Liver (tissue), 9 donors: ENCODE results near the gene CTBP1. TPM values are rescaled to one million over a fixed set of nuclear protein-coding genes. Genes with fewer than 3 reads are reported as not detected.

Source experiments
- DNase-seq: peaks from one replicate; pipeline ENCODE4 v3.0.0-alpha.2; 2017; ENCODE audit warnings: low spot score
- H3K27ac ChIP-seq, 2 donors: one replicate each; pipeline ENCODE4 v1.7.0; 2013; ENCODE audit warnings: inconsistent platforms in 2 of 2, low read length in 2 of 2, control low read depth in 1 of 2, low read depth in 1 of 2, mild to moderate bottlenecking in 1 of 2
- H3K27me3 ChIP-seq, 4 donors: one replicate each; pipeline versions ENCODE4 v1.6.1 to v1.7.0; 2013; ENCODE audit warnings: low read length in 3 of 4, inconsistent platforms in 1 of 4, mild to moderate bottlenecking in 1 of 4, moderate library complexity in 1 of 4; ENCODE audit not compliant: control insufficient read depth in 4 of 4, insufficient read depth in 4 of 4
- H3K36me3 ChIP-seq, 4 donors: one replicate each; pipeline versions ENCODE4 v1.6.1 to v1.7.0; 2013; ENCODE audit warnings: low read length in 3 of 4, mild to moderate bottlenecking in 3 of 4, low read depth in 1 of 4, moderate library complexity in 1 of 4; ENCODE audit not compliant: control insufficient read depth in 4 of 4, insufficient read depth in 3 of 4
- H3K4me1 ChIP-seq, 4 donors: one replicate each; pipeline versions ENCODE4 v1.6.1 to v1.7.0; 2013; ENCODE audit warnings: low read length in 3 of 4, mild to moderate bottlenecking in 3 of 4, moderate library complexity in 1 of 4; ENCODE audit not compliant: control insufficient read depth in 4 of 4, insufficient read depth in 4 of 4
- H3K4me3 ChIP-seq, 3 donors: one replicate each; pipeline versions ENCODE4 v1.6.1 to v1.7.0; 2013; ENCODE audit warnings: low read length in 3 of 3, control low read depth in 1 of 3, low read depth in 1 of 3, mild to moderate bottlenecking in 1 of 3
- H3K9ac ChIP-seq, 2 donors: one replicate each; pipeline ENCODE4 v1.7.0; 2013; ENCODE audit warnings: low read length in 2 of 2, mild to moderate bottlenecking in 2 of 2, moderate library complexity in 2 of 2, control low read depth in 1 of 2, low read depth in 1 of 2
- H3K9me3 ChIP-seq, 4 donors: one replicate each; pipeline versions ENCODE4 v1.6.1 to v1.7.0; 2013; ENCODE audit warnings: low read length in 3 of 4; ENCODE audit not compliant: control insufficient read depth in 4 of 4
- EGR1 ChIP-seq, 2 donors: IDR thresholded peaks; 2 replicates each; pipeline ENCODE4 v1.6.1; 2016 to 2018; ENCODE audit warnings: antibody characterized with exemption in 2 of 2, low read depth in 2 of 2
- FOXA1 ChIP-seq: IDR thresholded peaks from 2 replicates; pipeline ENCODE4 v1.6.1; 2016; ENCODE audit warnings: antibody characterized with exemption
- FOXA2 ChIP-seq: IDR thresholded peaks from 2 replicates; pipeline ENCODE4 v1.6.1; 2016; ENCODE audit warnings: antibody characterized with exemption
- GABPA ChIP-seq, 2 donors: IDR thresholded peaks in 1 of 2; conservative IDR thresholded peaks in 1 of 2; 2 replicates each; pipeline ENCODE4 v1.6.1; 2016; ENCODE audit warnings: antibody characterized with exemption in 2 of 2, mild to moderate bottlenecking in 1 of 2, moderate library complexity in 1 of 2
- HNF4A ChIP-seq, 2 donors: conservative IDR thresholded peaks; 2 replicates each; pipeline ENCODE4 v1.6.1; 2016; ENCODE audit warnings: antibody characterized with exemption in 2 of 2, mild to moderate bottlenecking in 2 of 2
- HNF4G ChIP-seq: IDR thresholded peaks from 2 replicates; pipeline ENCODE4 v1.6.1; 2016; ENCODE audit warnings: antibody characterized with exemption
- JUND ChIP-seq, 2 donors: IDR thresholded peaks; 2 replicates each; pipeline ENCODE4 v1.6.1; 2016; ENCODE audit warnings: antibody characterized with exemption in 2 of 2
- MAX ChIP-seq: IDR thresholded peaks from 2 replicates; pipeline ENCODE4 v1.6.1; 2016; ENCODE audit warnings: antibody characterized with exemption
- NR2F2 ChIP-seq: IDR thresholded peaks from 2 replicates; pipeline ENCODE4 v1.6.1; 2016; ENCODE audit warnings: antibody characterized with exemption
- RAD21 ChIP-seq, 2 donors: IDR thresholded peaks; 2 replicates each; pipeline ENCODE4 v1.6.1; 2016; ENCODE audit warnings: antibody characterized with exemption in 2 of 2, mild to moderate bottlenecking in 2 of 2
- REST ChIP-seq: IDR thresholded peaks from 2 replicates; pipeline ENCODE4 v1.6.1; 2016; ENCODE audit warnings: antibody characterized with exemption, mild to moderate bottlenecking
- RXRA ChIP-seq, 2 donors: IDR thresholded peaks; 2 replicates each; pipeline ENCODE4 v1.6.1; 2017 to 2018; ENCODE audit warnings: antibody characterized with exemption in 2 of 2, mild to moderate bottlenecking in 1 of 2
- TAF1 ChIP-seq: conservative IDR thresholded peaks from 2 replicates; pipeline ENCODE4 v1.6.1; 2016; ENCODE audit warnings: antibody characterized with exemption, mild to moderate bottlenecking
- ZBTB33 ChIP-seq: IDR thresholded peaks from 2 replicates; pipeline ENCODE4 v1.6.1; 2016; ENCODE audit warnings: antibody characterized with exemption
- WGBS: extraction: QIAGEN DNeasy Blood & Tissue Kit; methylation state at CpG from one replicate; pipeline ENCODE4 v1.1.7; 2013; 5-methylcytosine and 5-hydroxymethylcytosine counted together
- polyA plus RNA-seq, 2 donors: library from polyadenylated mRNA; stranded (reverse) in 1 of 2; unstranded in 1 of 2; fragments of 200-250 nt in 1 of 2; fragments of >200 nt in 1 of 2; fragmentation: Nextera tagmentation in 1 of 2; extraction: Ambion mirVana in 1 of 2; gene quantifications; one replicate each; pipeline versions ENCODE4 v1.2.1 to v1.2.3, GENCODE V29; 2013 to 2015
- total RNA-seq, 2 donors: library from RNA; depleted of rRNA; stranded (reverse); fragments of >200 nt; gene quantifications; one replicate each; pipeline ENCODE4 v1.2.3, GENCODE V29; 2014
- donor health status: healthy.
- donor health status: healthy.
- donor health status: healthy.
- donor health status: healthy.
- donor health status: healthy.

CTBP1 gene
- total and polyA plus RNA-seq, 4 donors, result 27.5 to 156 (median 79.5) TPM

- TF ChIP-seq EGR1 (IDR thresholded peaks at IDR 0.05; ENCODE audit: low read depth in 2 of 2) (no peak), MAX (no peak), GABPA (IDR thresholded peaks at IDR 0.05 in 1 of 2, conservative IDR thresholded peaks at IDR 0.05 in 1 of 2) (no peak), HNF4A (conservative IDR thresholded peaks at IDR 0.05) (no peak)
Measured at GRCh38 chr4:1170156-1170975, 78.6 kb downstream of the CTBP1 start (continued).

GRCh38 chr4:1169691-1170096, 79.2 kb downstream of the CTBP1 start:
- Histone ChIP-seq H3K9ac (no peak overlapping the region), H3K4me1 (peaks cover 8 to 53% (median 22%) of the 10 kb centered on the region in 4 donors), H3K4me3 (no peak overlapping the region), H3K27ac (no peak overlapping the region), H3K36me3 (peaks cover 1 to 6% (median 6%) of the 10 kb centered on the region in 4 donors), H3K27me3 (no peaks in the 10 kb centered on the region), H3K9me3 (no peaks in the 10 kb centered on the region)
- 93% methylated on average over 13 of the region's 13 CpGs for WGBS
- DNase-seq, result no peak
- no peak for TF ChIP-seq JUND (IDR thresholded peaks at IDR 0.05)
- TF ChIP-seq FOXA1, result no peak
- TF ChIP-seq ZBTB33, result no peak
- TF ChIP-seq GABPA (IDR thresholded peaks at IDR 0.05 in 1 of 2, conservative IDR thresholded peaks at IDR 0.05 in 1 of 2), result no peak
- no peak for TF ChIP-seq REST
- TF ChIP-seq EGR1 (IDR thresholded peaks at IDR 0.05; ENCODE audit: low read depth in 2 of 2), result no peak
- TF ChIP-seq RAD21 (IDR thresholded peaks at IDR 0.05), result no peak
- TF ChIP-seq HNF4A (conservative IDR thresholded peaks at IDR 0.05), result no peak
- no peak for TF ChIP-seq NR2F2
- no peak for TF ChIP-seq RXRA (IDR thresholded peaks at IDR 0.05)
- no peak for TF ChIP-seq FOXA2
- TF ChIP-seq HNF4G, result no peak

- H3K4me3 ChIP-seq, result no peak overlapping the region
- no peak for DNase-seq
- H3K4me1 ChIP-seq, result peaks cover 8 to 48% (median 21%) of the 10 kb centered on the region in 4 donors
- peaks cover 1 to 6% (median 6%) of the 10 kb centered on the region in 4 donors for H3K36me3 ChIP-seq
- no peak overlapping the region for H3K27ac ChIP-seq
- 91% methylated on average over 17 of the region's 17 CpGs for WGBS
- no peak overlapping the region for H3K9ac ChIP-seq
- H3K9me3 ChIP-seq, result no peaks in the 10 kb centered on the region
- no peaks in the 10 kb centered on the region for H3K27me3 ChIP-seq
- TF ChIP-seq TAF1, result no peak
- no peak for TF ChIP-seq RAD21 (IDR thresholded peaks at IDR 0.05)
- TF ChIP-seq RXRA (IDR thresholded peaks at IDR 0.05), result no peak
- no peak for TF ChIP-seq HNF4G
- TF ChIP-seq HNF4A (conservative IDR thresholded peaks at IDR 0.05), result no peak
- no peak for TF ChIP-seq REST
- no peak for TF ChIP-seq FOXA2
Measured at GRCh38 chr4:1169171-1169671, 79.7 kb downstream of the CTBP1 start.
